HepG2 (cell line): Measurements from ENCODE around the gene GPS2. TPM values are rescaled to one million over a fixed set of nuclear protein-coding genes. Genes with fewer than 3 reads are reported as not detected.

ENCODE experiments used
- BCL6 ChIP-seq: IDR thresholded peaks from 2 replicates; pipeline ENCODE4 v1.6.1; 2016; ENCODE audit warnings: missing genetic modification reagents, missing compliant biosample characterization
- BHLHE40 ChIP-seq: IDR thresholded peaks from 2 replicates; pipeline ENCODE4 v1.6.1; 2011; ENCODE audit warnings: low read length, improper control_type of control experiment
- BRCA1 ChIP-seq: sonication (generic); formaldehyde crosslinking; IDR thresholded peaks from 2 replicates; pipeline ENCODE4 v1.4.0; 2020; ENCODE audit warnings: missing genetic modification reagents
- CBFB ChIP-seq: sonication (generic); formaldehyde crosslinking; IDR thresholded peaks from 2 replicates; pipeline ENCODE4 v1.4.0; 2020; ENCODE audit warnings: missing genetic modification reagents
- ELF4 ChIP-seq: sonication (generic); formaldehyde crosslinking; IDR thresholded peaks from 2 replicates; pipeline ENCODE4 v1.5.0; 2020; ENCODE audit warnings: missing genetic modification reagents, mild to moderate bottlenecking, moderate library complexity, borderline replicate concordance
- NFYB ChIP-seq: sonication (generic); formaldehyde crosslinking; IDR thresholded peaks from 2 replicates; pipeline ENCODE4 v1.4.0; 2020; ENCODE audit warnings: missing genetic modification reagents
- NPAS2 ChIP-seq: sonication (generic); formaldehyde crosslinking; IDR thresholded peaks from 2 replicates; pipeline ENCODE4 v1.8.0; 2022; ENCODE audit warnings: mild to moderate bottlenecking, missing genetic modification reagents, borderline replicate concordance
- PAF1 ChIP-seq: IDR thresholded peaks from 2 replicates; pipeline ENCODE4 v1.6.1; 2016; ENCODE audit warnings: missing genetic modification reagents, missing compliant biosample characterization
- RARA ChIP-seq: IDR thresholded peaks from 2 replicates; pipeline ENCODE4 v1.6.1; 2016; ENCODE audit warnings: missing genetic modification reagents, missing compliant biosample characterization
- ZFP41 ChIP-seq: sonication (generic); formaldehyde crosslinking; IDR thresholded peaks from 2 replicates; pipeline ENCODE4 v1.4.0; 2020; ENCODE audit warnings: mild to moderate bottlenecking, missing genetic modification reagents, borderline replicate concordance
- ZKSCAN8 ChIP-seq: IDR thresholded peaks from 2 replicates; pipeline ENCODE4 v1.6.1; 2016; ENCODE audit warnings: borderline replicate concordance, missing genetic modification reagents, missing compliant biosample characterization
- ZNF337 ChIP-seq: sonication (generic); formaldehyde crosslinking; IDR thresholded peaks from 2 replicates; pipeline ENCODE4 v1.5.1; 2020; ENCODE audit warnings: missing genetic modification reagents, low read depth, mild to moderate bottlenecking, borderline replicate concordance
- ZNF549 ChIP-seq: sonication (generic); formaldehyde crosslinking; IDR thresholded peaks from 2 replicates; pipeline ENCODE4 v1.5.0; 2020; ENCODE audit warnings: missing genetic modification reagents
- ZNF75D ChIP-seq: sonication (generic); formaldehyde crosslinking; IDR thresholded peaks from 2 replicates; pipeline ENCODE4 v1.8.1; 2023; ENCODE audit warnings: missing genetic modification reagents, mild to moderate bottlenecking, borderline replicate concordance
- ZNF841 ChIP-seq: sonication (generic); formaldehyde crosslinking; IDR thresholded peaks from 2 replicates; pipeline ENCODE4 v1.8.1; 2023; ENCODE audit warnings: missing genetic modification reagents, borderline replicate concordance
- polyA plus RNA-seq, 8 experiments: library from polyadenylated mRNA; depleted of rRNA in 3 of 8; stranded (reverse) in 7 of 8; unstranded in 1 of 8; fragments of >200 nt; fragmentation: Illumina TruSeq in 4 of 8; extraction: Trizol in 4 of 8; gene quantifications; 2 replicates each; pipeline versions ENCODE4 v1.2.1 to v1.2.3, GENCODE V29; 2011 to 2016; ENCODE audit warnings: low read depth in 4 of 8, missing spikeins in 1 of 8, mixed read lengths in 1 of 8; ENCODE audit not compliant: insufficient read depth in 1 of 8
- total RNA-seq, 5 experiments: library from RNA; depleted of rRNA; stranded (reverse); fragments of >200 nt; fragmentation: Illumina TruSeq; extraction: Trizol; gene quantifications; 2 replicates each; pipeline ENCODE4 v1.2.3, GENCODE V29; 2016; ENCODE audit warnings: low read depth in 1 of 5
- TF ChIP-seq, protein P1 (sequence below): sonication (generic); formaldehyde crosslinking; IDR thresholded peaks from 2 replicates; pipeline ENCODE4 v1.8.0; 2022; ENCODE audit warnings: mild to moderate bottlenecking, missing genetic modification reagents
- TF ChIP-seq, protein P2 (sequence below): sonication (generic); formaldehyde crosslinking; IDR thresholded peaks from 2 replicates; pipeline ENCODE4 v1.8.1; 2023; ENCODE audit warnings: mild to moderate bottlenecking, inconsistent platforms, moderate library complexity, missing genetic modification reagents, borderline replicate concordance

Gene GPS2
- total and polyA plus RNA-seq, 2 of the 13 experiments (the other 11 are each of a cell fraction or from before 2014, with no cell fraction given) = 58.0 to 59.4 TPM

DNA sequence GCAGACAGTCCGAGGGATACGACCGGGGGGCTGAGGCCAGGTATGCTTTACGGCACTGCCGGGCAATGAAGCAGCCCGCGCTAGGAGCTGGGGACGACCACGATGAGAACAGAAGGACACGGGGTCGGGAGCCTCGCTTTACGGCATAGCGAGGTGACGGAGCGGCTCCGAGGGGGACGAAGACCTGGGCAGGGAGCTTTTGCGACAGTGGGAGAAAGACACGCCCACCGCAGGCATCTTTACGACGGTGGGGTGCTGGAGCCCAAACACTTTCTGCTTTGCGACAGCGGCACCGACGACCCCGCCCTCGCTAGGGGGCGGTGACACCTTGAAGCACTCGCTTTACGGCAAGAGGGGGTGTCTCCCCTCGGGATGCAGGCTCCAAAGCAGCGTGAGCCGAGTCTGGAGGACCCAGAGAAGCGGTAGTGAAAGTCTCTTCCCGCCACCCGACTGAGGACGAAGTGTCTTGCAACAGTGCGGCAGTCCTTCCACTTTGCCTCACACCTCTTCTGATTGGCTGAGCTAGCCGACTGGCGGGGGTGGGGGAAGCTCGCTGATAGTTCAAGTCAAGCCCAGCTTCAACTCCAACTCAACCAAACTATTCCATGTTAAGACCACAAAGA is 14.3 kb upstream of the GPS2 start (continued):
- TF ChIP-seq ZNF337 (0 out of 2 replicates have a peak, but pooled peaks have one; percentile 6), BHLHE40 (no peak), NFYB (peak; percentile 66), RARA (CRISPR knock-in tag) (peak; percentile 26; the same call in 1 of the 2 replicates), ELF4 (CRISPR knock-in tag) (no peak), ZKSCAN8 (CRISPR knock-in tag) (no peak), ZFP41 (CRISPR knock-in tag) (0 out of 2 replicates have a peak, but pooled peaks have one; percentile 48), NPAS2 (CRISPR knock-in tag) (no peak), BRCA1 (CRISPR knock-in tag) (peak; percentile 68; the same call in 1 of the 2 replicates), ZNF75D (no peak), ZNF549 (CRISPR knock-in tag) (no peak), BCL6 (CRISPR knock-in tag) (no peak), CBFB (CRISPR knock-in tag) (0 out of 2 replicates have a peak, but pooled peaks have one; percentile 34), PAF1 (no peak), ZNF841 (no peak)
- TF ChIP-seq, protein P1, sequence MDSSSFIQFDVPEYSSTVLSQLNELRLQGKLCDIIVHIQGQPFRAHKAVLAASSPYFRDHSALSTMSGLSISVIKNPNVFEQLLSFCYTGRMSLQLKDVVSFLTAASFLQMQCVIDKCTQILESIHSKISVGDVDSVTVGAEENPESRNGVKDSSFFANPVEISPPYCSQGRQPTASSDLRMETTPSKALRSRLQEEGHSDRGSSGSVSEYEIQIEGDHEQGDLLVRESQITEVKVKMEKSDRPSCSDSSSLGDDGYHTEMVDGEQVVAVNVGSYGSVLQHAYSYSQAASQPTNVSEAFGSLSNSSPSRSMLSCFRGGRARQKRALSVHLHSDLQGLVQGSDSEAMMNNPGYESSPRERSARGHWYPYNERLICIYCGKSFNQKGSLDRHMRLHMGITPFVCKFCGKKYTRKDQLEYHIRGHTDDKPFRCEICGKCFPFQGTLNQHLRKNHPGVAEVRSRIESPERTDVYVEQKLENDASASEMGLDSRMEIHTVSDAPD (CRISPR knock-in tag) = no peak
- TF ChIP-seq, protein P2, sequence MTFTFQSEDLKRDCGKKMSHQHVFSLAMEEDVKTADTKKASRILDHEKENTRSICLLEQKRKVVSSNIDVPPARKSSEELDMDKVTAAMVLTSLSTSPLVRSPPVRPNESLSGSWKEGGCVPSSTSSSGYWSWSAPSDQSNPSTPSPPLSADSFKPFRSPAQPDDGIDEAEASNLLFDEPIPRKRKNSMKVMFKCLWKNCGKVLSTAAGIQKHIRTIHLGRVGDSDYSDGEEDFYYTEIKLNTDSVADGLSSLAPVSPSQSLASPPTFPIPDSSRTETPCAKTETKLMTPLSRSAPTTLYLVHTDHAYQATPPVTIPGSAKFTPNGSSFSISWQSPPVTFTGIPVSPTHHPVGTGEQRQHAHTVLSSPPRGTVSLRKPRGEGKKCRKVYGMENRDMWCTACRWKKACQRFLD (CRISPR knock-in tag) = peak; percentile 38; the same call in 1 of the 2 replicates
